ENCODE results near the gene GARNL3. TPM values are rescaled to one million over a fixed set of nuclear protein-coding genes. Genes with fewer than 3 reads are reported as not detected.

The GARNL3 gene
- total and polyA plus RNA-seq, 2 of the 13 experiments (the other 11 are each of a cell fraction or from before 2014, with no cell fraction given), result 3.9 to 11.0 TPM

GRCh38 chr9:127396808-127397645 lies 132.5 kb downstream of the GARNL3 start, which contains the start of gene SLC2A8 (continued):
- no peak; the same call in 1 of the 2 replicates for TF ChIP-seq SOX5 (CRISPR knock-in tag; IDR thresholded peaks at IDR 0.05; ENCODE audit: borderline replicate concordance)
- no peak for TF ChIP-seq ZNF569 (CRISPR knock-in tag; IDR thresholded peaks at IDR 0.05; ENCODE audit: borderline replicate concordance)
- 0 out of 2 replicates have a peak, but pooled peaks have one; percentile 40 for TF ChIP-seq PRDM15 (CRISPR knock-in tag; IDR thresholded peaks at IDR 0.05)
- no peak for TF ChIP-seq CHD2 (IDR thresholded peaks at IDR 0.05; ENCODE audit: low read depth, low read length)
- no peak for TF ChIP-seq BORCS8-MEF2B (CRISPR knock-in tag; IDR thresholded peaks at IDR 0.05)
- peak; percentile 98 for TF ChIP-seq SP4 (CRISPR knock-in tag; IDR thresholded peaks at IDR 0.05)
- TF ChIP-seq BRD4 (CRISPR knock-in tag; IDR thresholded peaks at IDR 0.05), result peak; percentile 76; the same call in 1 of the 2 replicates
- no peak for TF ChIP-seq ZNF614 (CRISPR knock-in tag; IDR thresholded peaks at IDR 0.05; ENCODE audit: borderline replicate concordance)
- peak; percentile 3 for TF ChIP-seq AGO1 (IDR thresholded peaks at IDR 0.05; ENCODE audit: low read depth, low read length, poor library complexity, severe bottlenecking)
- TF ChIP-seq DNMT1 (CRISPR knock-in tag; IDR thresholded peaks at IDR 0.05), result 0 out of 2 replicates have a peak, but pooled peaks have one; percentile 33
- no peak for TF ChIP-seq KDM5A (IDR thresholded peaks at IDR 0.05; ENCODE audit: borderline replicate concordance, low read length)
- no peak for TF ChIP-seq BCL3 (CRISPR knock-in tag; IDR thresholded peaks at IDR 0.05)
- TF ChIP-seq RXRB (CRISPR knock-in tag; IDR thresholded peaks at IDR 0.05; ENCODE audit: borderline replicate concordance), result no peak
- no peak for TF ChIP-seq KDM1A (CRISPR knock-in tag; IDR thresholded peaks at IDR 0.05)
- no peak for TF ChIP-seq CERS6 (CRISPR knock-in tag; IDR thresholded peaks at IDR 0.05)
- TF ChIP-seq PHF5A (CRISPR knock-in tag; IDR thresholded peaks at IDR 0.05; ENCODE audit: low read depth, unreplicated experiment), result no peak
- peak; percentile 91 for TF ChIP-seq NFYC (CRISPR knock-in tag; IDR thresholded peaks at IDR 0.05)
- TF ChIP-seq ZFX (CRISPR knock-in tag; IDR thresholded peaks at IDR 0.05; ENCODE audit: low read depth), result peak; percentile 84
- TF ChIP-seq ZNF468 (CRISPR knock-in tag; IDR thresholded peaks at IDR 0.05), result no peak; the same call in 1 of the 2 replicates
- no peak for TF ChIP-seq PRPF4 (IDR thresholded peaks at IDR 0.05; ENCODE audit: low read depth, low read length, poor library complexity, severe bottlenecking)
- TF ChIP-seq PRMT3 (CRISPR knock-in tag; IDR thresholded peaks at IDR 0.05; ENCODE audit: borderline replicate concordance, low read depth), result 0 out of 2 replicates have a peak, but pooled peaks have one; percentile 1
- no peak for TF ChIP-seq SRSF1 (optimal IDR thresholded peaks at IDR 0.05; ENCODE audit: low read depth, low read length)
- TF ChIP-seq MXD1 (CRISPR knock-in tag; IDR thresholded peaks at IDR 0.05), result no peak
- TF ChIP-seq ZNF138 (CRISPR knock-in tag; IDR thresholded peaks at IDR 0.05; ENCODE audit: low read depth), result no peak
